ENCODE measurements around the gene ARL3. TPM values are rescaled to one million over a fixed set of nuclear protein-coding genes. Genes with fewer than 3 reads are reported as not detected.

ARL3 gene
- total RNA-seq, 1 experiment from 2014 or later: 20.7 TPM

GRCh38 chr10:102701272-102701671, 12.9 kb downstream of the ARL3 start:
- H3K4me3 ChIP-seq (ENCODE audit: low read depth in 2 of 2, low read length in 2 of 2): no peak overlapping the region
- ChIA-PET CTCF (no interaction called here), POLR2A (no interaction called here)
- intact Hi-C loops (cut with micrococcal nuclease; ENCODE audit: unreplicated experiment): no loop called here
- BruUV-seq (replicated peaks): no TSS peak
- in situ Hi-C loops (cut with HindIII; ENCODE audit: low pct_unique_long_range_greater_than_20kb, low sequenced_read_pairs): no loop called here
- no peaks in the 10 kb centered on the region for H3K27me3 ChIP-seq (ENCODE audit: control insufficient read depth, insufficient read depth, low read length)
- TF ChIP-seq REST (IDR thresholded peaks at IDR 0.05; ENCODE audit: insufficient read depth in 1 of 2, low read depth in 2 of 2, low read length in 1 of 2): no peak
- TF ChIP-seq SIN3A (IDR thresholded peaks at IDR 0.05; ENCODE audit: borderline replicate concordance, insufficient read depth, low read depth, low read length): no peak
- no peak for TF ChIP-seq POLR2AphosphoS5 (IDR thresholded peaks at IDR 0.05; ENCODE audit: low read depth, low read length)
- no peak for TF ChIP-seq TCF7L2 (IDR thresholded peaks at IDR 0.05; ENCODE audit: low read depth, low read length)
- TF ChIP-seq CTCF (IDR thresholded peaks at IDR 0.05): no peak
- peaks cover 12% of the 10 kb centered on the region for H3K36me3 ChIP-seq (ENCODE audit: control insufficient read depth, insufficient read depth, low read length)
- DNase-seq (ENCODE audit: low read depth, low spot score): no peak
- H3K4me1 ChIP-seq (ENCODE audit: control insufficient read depth, insufficient read depth, low read length): no peaks in the 10 kb centered on the region; the same call in 1 of the 2 replicates
- H3K27ac ChIP-seq (ENCODE audit: low read length): no peak overlapping the region
- H3K9me3 ChIP-seq (ENCODE audit: control insufficient read depth, insufficient read depth, low read depth, low read length): no peaks in the 10 kb centered on the region
- no peak for ATAC-seq

GRCh38 chr10:102698894-102699293, 15.3 kb downstream of the ARL3 start:
- Histone ChIP-seq H3K9me3 (ENCODE audit: control insufficient read depth, insufficient read depth, low read depth, low read length) (no peaks in the 10 kb centered on the region), H3K4me3 (ENCODE audit: low read depth in 2 of 2, low read length in 2 of 2) (no peak overlapping the region), H3K36me3 (ENCODE audit: control insufficient read depth, insufficient read depth, low read length) (peaks cover 12% of the 10 kb centered on the region), H3K27ac (ENCODE audit: low read length) (no peak overlapping the region), H3K27me3 (ENCODE audit: control insufficient read depth, insufficient read depth, low read length) (no peaks in the 10 kb centered on the region), H3K4me1 (ENCODE audit: control insufficient read depth, insufficient read depth, low read length) (no peaks in the 10 kb centered on the region)
- DNase-seq (ENCODE audit: low read depth, low spot score) (no peak), ATAC-seq (no peak)
- no peak for TF ChIP-seq TCF7L2 (IDR thresholded peaks at IDR 0.05; ENCODE audit: low read depth, low read length)
- no peak for TF ChIP-seq CTCF (IDR thresholded peaks at IDR 0.05)
- TF ChIP-seq REST (IDR thresholded peaks at IDR 0.05; ENCODE audit: insufficient read depth in 1 of 2, low read depth in 2 of 2, low read length in 1 of 2): no peak
- no peak for TF ChIP-seq SIN3A (IDR thresholded peaks at IDR 0.05; ENCODE audit: borderline replicate concordance, insufficient read depth, low read depth, low read length)
- TF ChIP-seq POLR2AphosphoS5 (IDR thresholded peaks at IDR 0.05; ENCODE audit: low read depth, low read length): no peak
- CTCF ChIA-PET: no interaction called here
- in situ Hi-C loops (cut with HindIII; ENCODE audit: low pct_unique_long_range_greater_than_20kb, low sequenced_read_pairs) (no loop called here), intact Hi-C loops (cut with micrococcal nuclease; ENCODE audit: unreplicated experiment) (no loop called here)
- POLR2A ChIA-PET: interaction anchor here (0.5 kb wide), 1 partner anchor 176 kb away, joined by 3 read pairs; no protein-coding TSS in a partner anchor
- BruUV-seq (replicated peaks): no TSS peak
